Right hindlimb (tissue), 1 donor: ENCODE data around the gene MAT1A.
"Not testable (repeated sequence)": the region's sequence is repeated elsewhere in the genome, so short reads cannot be mapped to it uniquely, and the experiment has no call there.

Source experiments
- DNase-seq: peaks from one replicate; pipeline ENCODE4 v3.0.0-alpha.2; 2018

Gene MAT1A

GRCh38 chr10:80289451-80290287, at the start of gene MAT1A:
Gene MAT1A, minus strand, starts transcription at chr10:80289658. Its CDS starts 235 bp downstream, at chr10:80289423.
- no peak for DNase-seq

GRCh38 chr10:80333983-80334382, 44.5 kb upstream of the MAT1A start:
- no peak for DNase-seq

- DNase-seq = no peak
Measured at GRCh38 chr10:80324891-80325364, 35.5 kb upstream of the MAT1A start.

DNA sequence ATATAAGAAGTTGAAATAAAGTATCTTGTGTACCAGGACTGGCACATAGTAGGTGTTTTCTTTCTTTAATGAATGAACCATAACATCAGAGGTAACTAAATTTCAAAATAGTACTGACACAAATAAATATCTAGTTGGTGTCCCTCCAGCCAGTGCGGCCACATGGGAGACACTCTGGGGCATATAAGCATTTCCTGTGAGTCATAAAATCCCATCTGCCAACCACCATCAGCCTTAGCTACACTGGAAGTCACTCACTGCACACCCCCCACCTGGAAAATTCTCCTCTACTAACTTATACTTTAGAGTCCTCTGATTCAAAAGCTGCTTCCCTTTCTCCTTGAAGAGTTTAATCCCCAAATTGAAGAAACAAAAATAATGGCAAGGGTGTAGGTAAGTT, 34.6 kb upstream of the MAT1A start:
- DNase-seq = no peak

DNA sequence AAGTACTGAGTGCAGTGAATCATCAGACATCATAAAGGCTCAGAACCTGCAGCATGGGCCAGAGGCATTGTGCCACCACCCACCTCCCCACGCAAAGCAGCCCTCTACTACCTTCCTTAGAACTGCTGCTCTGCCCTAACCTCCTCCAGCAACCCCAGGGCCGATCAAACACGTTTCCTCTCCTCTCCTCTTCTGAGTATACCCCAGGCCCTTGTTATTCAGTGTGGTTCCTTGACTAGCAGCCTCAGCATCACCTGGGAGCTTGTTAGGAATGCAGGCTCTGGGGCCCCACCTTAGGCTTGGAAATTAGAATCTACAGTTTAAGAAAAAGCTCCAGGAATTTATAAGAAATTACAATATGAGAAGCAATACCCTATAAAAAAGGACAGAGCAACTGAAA, 33.9 kb upstream of the MAT1A start:
- no peak for DNase-seq

DNA sequence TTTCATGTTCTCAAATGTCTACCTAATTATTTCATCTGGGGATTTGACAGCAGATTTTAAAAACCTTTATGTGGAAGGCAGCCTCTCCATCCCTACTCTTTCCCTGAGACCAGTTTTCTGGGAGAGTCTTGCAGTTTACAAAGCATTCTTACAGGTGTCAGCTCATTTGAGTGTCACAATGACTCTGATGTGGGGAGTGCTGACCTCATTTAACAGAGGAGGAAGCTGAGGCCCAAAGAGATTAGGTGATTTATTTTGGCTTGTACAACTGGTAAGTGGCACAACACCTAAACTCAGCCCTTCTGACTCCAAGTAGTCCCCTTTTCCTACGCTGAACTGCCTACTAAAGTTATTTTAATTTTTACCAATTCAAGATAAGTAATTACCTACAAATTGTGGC, 33.3 kb upstream of the MAT1A start:
- DNase-seq = no peak

- DNase-seq = no peak
Measured at GRCh38 chr10:80322158-80322557, 32.7 kb upstream of the MAT1A start.

DNA sequence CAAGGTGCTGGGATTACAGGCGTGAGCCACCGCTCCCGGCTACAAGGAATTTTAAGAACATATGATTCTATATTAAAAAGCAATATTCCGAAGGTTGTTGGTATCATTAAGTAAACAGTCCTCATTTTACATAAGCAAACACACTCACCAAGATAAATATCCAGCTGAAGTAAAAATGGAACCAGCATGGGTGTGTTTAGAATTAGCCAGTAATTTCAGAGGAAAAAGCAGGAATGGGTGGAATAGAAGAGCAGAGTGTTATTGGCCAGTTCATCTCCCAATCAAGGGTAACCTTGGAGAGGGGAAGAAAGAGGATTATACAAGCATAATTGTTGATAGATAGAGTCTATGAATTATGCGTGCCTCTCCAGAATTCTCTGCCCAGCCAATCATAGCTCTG, 31.7 kb upstream of the MAT1A start:
- no peak for DNase-seq

GRCh38 chr10:80320377-80320776, 30.9 kb upstream of the MAT1A start:
- no peak for DNase-seq

- no peak for DNase-seq
Measured at GRCh38 chr10:80319725-80320290, 30.4 kb upstream of the MAT1A start.

GRCh38 chr10:80319318-80319717, 29.9 kb upstream of the MAT1A start:
- no peak for DNase-seq

DNA sequence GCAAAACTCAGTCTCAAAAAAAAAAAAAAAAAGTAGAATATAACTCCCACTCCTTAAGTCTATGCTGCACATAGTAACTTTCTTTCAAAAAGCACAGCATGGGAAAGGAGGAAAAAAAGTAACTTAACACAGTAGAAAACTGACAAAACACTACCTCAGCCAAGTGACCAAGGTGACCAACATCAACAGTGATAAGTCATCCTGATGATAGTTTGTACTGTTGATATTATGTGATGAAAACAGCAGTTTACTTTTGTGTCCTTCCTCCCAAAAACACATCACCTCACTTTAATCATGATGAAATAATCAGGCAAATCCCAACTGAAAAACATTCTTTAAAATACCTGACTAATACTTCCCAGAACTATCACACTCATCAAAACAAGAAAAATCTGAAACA, 29.3 kb upstream of the MAT1A start:
- no peak for DNase-seq

DNA sequence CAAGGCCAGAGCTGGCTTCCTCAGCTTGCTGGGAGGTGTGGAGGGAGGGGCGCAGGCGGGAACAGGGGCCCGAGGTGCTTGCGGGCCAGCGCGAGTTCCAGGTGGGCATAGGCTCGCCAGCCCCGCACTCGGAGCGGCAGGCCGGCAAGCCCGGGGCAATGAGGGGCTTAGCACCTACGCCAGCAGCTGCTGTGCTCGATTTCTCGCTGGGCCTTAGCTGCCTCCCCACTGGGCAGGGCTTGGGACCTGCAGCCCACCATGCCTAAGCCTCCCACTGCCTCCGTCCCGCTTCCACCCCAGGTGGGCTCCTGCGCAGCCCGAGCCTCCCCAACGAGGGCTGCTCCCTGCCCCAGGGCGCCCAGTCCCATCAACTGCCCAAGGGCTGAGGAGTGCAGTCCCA, 25.9 kb upstream of the MAT1A start:
- DNase-seq = no peak

DNA sequence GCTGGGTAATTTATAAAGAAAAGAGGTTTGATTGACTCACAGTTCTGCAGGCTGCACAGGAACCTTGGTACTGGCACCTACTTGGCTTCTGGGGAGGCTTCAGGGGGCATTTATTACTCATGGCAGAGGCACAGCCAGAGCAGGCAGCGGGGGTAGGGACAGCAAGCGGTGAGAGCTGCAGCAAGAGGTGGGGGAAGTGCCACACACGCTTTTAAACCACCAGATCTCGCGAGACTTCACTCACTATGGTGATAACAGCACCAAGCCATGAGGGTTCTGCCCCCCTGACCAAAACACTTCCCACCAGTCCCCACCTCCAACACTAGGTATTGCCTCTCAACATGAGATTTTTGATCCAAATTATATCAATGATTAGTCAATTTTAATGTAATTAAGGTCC, 24.1 kb upstream of the MAT1A start:
- no peak for DNase-seq

- not testable (repeated sequence) for DNase-seq
Measured at GRCh38 chr10:80305989-80306388, 16.5 kb upstream of the MAT1A start.

DNA sequence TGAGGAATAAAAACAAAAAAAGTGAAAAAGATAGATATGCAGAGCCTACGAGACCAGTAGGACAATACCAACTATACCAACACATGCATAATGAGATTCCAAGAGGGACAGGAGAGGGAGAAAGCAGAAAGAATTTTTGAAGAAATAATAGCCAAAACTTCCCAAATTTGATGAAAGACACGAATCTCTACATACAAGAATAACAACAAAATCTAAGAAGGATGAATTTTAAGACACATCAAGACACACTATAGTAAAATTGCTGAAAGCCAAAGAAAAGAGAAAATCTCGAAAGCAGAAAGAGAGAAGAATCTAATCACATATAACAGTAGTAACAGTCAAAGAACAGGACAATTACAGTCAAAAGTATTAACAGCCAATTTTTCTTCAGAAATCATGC, 7.5 kb upstream of the MAT1A start:
- no peak for DNase-seq

DNA sequence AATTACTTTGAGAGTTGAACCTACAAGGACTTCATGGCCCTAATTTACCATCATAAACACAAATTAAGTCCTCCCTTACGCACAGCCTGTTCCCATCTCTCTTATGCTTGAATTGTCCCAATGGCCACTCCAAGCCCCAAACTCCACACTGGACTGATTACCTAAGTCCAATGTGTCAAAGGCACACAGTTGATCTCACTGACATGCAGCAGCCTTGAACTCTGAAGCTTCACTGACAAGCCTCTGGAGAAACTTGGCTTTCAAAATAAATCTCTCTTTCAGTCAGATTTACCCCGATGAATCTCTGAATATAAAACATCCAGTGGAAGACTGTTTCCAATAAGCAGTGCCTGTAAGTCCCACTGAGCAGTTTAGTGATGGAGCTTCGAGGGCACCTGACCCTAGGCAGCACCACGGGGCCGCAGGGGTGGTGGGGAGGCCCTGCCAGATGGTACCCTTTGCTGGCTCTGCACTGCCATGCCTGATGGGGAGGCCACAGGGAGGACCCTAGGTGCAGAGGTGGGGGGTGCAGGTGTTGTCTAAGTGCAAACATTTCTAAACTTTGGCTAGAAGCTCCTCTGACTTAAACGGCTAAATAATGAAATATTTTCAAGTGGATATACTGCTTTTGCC, 3.3 kb upstream of the MAT1A start:
- DNase-seq = no peak

DNA sequence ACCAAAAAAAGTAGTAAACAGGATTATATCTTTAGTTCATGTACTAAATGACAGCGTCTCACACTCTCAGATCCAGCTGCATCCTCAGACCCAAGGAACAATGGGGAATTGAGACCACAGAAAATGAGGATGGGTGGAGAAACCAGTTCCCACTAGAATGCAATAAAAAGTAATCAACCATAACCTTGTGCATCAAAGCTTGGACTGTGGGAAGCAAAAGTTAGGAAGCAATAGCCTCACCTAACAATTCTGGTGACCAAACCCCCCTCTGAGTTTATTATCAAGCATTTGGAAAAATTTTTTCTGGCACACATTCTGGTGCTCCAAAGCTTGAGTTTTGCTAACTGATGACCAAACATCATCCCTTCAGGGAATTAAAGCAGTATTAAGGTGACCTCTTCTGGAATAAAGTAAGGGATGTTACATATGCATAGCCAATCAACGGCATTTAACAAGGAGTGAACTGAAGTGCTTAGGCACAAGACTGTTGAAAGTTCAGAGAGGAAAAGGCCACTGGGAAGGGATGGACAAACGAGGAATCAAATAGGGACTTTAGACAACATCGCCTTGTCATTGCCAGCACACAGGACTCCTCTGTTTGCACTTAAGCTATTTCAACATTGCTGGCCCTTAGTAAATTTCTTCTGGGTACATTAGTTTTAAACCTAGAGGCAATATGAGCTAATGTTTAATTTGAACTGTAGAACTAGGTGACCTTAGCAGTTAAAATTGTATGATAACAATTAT, 1.2 kb upstream of the MAT1A start:
- no peak for DNase-seq

GRCh38 chr10:80288849-80289248, 609 bp downstream of the MAT1A start:
- DNase-seq = no peak

- no peak for DNase-seq
Measured at GRCh38 chr10:80284522-80284921, 4.9 kb downstream of the MAT1A start.

DNA sequence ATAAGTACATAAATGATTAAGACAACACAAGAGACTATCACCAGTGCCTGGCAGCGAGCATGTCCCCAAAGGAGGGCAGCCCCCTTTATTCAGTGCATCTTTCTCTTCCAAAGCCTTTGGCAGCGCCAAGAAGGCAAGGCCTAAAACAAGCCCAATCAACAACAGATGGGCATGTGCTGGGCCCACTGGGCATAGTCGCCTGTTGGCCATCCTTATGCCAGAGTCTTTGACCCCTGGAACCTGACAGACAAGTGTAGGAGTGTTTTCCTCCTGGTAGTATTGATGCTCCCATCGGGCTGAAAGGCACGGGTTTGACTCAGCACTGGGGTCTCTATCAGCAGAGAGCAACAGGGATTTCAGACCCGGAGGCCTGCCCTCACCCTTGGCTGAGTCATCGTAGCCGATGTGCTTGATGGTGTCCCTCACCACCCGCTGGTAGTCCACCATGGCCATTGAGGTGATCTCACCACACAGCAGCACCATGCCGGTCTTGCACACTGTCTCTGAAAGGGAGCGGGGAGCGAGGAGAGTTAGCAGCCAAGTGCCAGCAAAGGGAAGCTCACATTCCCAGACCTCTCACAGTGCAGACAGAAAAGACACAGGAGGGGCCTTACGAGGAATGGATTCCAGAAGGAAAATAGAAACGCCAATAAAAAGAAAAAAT, 5.8 kb downstream of the MAT1A start:
- no peak for DNase-seq

DNA sequence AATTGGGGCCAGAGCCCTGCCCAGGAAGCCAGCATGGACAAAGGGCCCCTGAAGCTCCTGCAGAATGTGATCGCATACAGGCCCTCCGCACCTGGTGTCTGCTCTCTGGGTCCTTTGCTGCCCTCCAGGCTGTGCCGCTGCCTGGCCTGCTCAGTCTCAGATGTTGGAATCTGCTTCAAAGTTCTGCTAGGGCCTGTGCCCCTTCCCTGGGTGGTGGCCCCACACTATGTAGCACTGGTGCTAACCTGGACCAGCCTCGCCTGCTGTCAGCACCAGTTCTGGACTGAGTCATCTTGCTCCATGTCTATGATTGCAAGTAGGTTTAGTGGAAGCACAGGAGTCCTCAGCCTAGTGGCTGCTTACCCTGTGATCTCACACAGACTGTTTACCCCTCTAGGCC, 6.3 kb downstream of the MAT1A start:
- no peak for DNase-seq
